HG03196 (cell line): ENCODE measurements around the gene NRXN3.
A peak's percentile ranks its signal among the peaks of the same experiment; 100 is the strongest.
"Not testable (repeated sequence)": the region's sequence is repeated elsewhere in the genome, so short reads cannot be mapped to it uniquely, and the experiment has no call there.

Source experiments
- ATAC-seq: cut with Tn5 transposase; IDR thresholded peaks from one replicate; pipeline ENCODE4 v1.9.1; 2021; ENCODE audit not compliant: unreplicated experiment

The NRXN3 gene

DNA sequence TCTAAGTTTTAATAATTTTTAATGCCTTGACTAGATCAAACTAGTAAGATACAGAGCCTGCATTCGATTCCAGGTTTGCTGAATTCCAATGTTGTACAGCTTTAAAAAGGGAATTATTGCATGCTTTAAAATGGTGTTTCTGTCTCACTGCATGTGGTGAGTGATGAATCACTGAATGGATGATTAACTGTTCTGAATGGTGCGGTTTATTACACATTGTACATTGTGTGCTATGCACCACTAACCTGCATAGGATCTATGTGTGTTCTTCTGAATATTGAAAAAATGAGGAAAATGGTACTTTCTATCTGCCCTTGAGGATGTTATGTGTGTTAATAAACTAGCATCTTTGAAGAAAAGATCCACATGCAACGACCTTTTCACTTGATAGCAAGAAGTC is 231.7 kb downstream of the NRXN3 start:
- no peak for ATAC-seq

DNA sequence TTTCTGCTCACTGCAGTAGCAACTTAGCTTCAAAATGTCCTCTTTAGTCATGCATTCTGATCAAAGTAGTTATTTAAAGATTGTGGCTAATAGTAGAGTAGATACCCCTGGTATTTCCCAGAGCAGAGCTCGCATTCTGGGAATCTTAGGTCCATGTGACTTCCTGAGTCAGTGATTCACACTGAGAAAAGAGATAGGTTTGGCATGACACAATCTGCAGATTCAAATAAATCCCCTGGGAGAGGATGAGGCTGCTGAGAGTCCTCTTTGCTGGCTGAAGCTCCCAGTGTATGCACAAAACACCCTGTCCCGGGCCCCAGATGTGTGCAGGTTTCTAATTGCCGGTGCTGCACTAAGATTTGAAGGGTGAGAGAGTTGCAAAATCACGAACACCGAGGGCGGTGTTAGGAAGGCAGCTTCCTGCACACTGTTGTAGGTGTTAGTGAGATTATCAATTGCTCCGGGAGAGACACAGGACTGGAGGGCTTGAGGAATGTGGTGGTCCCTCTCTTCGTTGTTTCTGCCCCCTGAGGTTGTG is 233.2 kb downstream of the NRXN3 start:
- ATAC-seq: peak; percentile 82

DNA sequence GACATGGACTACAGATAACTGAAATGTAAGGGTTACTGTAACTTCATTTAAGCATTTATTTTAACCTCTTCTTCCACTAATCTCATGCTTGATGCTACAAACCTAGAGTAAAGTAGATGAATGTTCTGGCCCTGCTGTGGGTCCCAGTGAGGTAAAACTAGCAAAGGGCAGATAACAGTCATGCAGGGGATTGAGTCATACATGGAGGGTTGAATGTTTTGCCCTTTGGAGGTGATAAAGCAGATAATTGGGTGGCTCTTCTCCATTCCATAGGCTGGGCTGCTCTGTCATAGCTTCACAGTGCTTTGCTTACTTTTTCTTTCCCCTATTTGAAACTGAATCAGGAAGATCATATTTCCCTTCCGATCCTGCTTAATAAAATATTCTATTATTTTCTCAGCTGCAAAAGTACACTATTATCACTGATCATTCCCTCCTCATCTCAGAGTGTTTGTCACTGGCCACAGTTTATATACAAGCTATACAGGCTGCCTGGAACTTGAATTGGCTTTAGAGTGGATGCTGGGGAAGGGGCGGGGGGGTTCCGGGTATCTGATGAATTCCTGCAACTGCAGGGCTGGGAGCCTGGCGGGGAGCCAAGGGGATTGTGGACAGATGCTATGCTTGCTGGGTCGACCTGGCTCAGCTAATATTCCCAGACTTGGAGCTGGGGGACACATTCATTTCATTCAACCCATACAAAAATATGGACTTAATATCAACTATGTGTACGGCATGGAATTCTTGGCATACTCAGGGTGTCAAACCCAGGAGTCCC is 235.1 kb downstream of the NRXN3 start:
- ATAC-seq: no peak

DNA sequence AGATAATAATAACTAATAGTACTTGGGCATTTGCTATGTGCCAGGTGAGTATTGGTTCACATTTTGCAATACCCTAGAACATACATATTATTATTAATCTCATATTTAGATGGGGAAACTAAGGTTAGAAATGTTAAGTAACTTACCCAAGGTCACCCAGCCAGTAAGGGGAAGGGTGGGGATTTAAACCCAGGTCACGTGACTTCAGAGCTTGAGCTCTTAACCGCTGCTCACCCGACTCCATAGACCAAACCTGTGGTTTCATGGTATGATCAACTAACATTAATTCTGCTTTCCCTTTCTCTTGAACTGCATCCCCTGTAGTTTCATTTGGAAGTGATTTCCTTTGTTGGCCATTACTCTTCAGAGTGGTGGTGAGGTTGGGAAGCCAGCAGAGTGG is 242.3 kb downstream of the NRXN3 start:
- ATAC-seq: no peak

DNA sequence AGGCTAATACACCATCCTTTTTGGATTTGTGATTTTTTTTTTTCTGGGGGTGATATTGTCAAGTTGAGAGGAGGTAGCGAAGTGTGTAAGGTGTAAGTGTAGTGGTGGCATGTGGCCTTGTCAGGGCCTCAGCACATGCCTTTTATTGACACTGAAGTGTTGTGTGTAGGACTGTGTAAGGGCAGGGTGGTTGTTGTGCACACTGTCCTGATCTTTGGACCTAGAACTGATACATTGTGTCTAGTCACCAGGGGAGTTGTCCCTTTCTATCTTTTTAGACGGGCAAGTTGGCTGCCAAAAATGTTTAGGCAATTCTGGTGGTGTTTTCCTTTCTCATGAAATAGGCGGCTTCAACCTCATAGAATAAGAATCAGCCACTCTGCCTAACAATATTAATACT is 244.0 kb downstream of the NRXN3 start:
- no peak for ATAC-seq

DNA sequence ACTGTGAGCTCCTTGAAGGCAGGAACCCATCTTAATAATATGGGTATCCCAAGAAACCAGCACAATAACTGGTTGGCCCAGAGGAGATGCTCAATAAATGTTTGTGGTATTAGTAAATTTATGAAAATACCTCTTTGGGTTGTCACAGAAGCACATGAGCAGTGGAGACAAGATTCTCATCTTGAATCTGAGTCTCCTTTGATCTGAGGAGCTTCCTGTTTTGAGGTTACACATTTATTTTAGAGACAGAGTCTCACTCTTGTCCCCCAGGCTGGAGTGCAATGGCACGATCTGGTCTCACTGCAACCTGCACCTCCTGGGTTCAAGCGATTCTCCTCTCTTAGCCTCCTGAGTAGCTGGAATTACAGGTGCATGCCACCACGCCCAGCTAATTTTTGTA is 247.4 kb downstream of the NRXN3 start:
- ATAC-seq: no peak

DNA sequence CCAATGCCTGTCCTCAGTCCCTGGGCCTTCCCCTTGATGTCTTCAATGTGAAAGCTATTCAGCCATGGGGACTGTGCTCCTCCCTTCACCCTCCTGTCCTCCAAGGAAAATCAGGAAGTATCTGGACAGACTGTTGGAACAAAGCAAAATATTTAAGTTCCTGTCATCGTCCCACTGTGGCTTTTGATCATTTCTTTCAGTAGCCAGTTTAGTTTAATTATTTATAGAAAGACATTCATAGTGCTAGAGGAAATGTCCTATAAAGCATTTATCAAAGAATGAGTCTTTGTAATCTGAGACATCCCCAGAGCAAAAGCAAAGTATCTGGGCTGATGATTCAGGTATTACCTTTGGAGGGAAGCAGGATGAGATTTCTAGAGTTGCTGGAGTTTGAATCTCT is 254.1 kb downstream of the NRXN3 start:
- ATAC-seq: no peak

DNA sequence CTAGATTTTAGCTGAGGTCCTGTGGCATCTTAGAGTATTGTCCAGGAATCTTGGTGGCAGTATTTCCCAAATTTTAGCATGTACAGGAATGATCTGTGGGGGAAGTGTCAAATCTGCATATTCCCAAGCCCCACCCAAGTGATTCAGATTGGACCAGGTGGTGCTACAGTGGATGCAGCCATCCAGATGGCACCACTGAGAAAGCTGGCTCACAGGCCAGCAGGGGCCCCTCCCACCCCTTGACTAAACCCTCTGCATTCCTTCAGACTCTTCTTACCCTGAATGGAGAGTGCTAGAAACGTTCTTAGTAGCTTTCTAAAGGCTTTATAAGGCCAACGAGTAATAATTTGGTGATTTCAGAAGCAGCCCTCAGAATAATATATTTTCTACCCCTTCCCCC is 255.2 kb downstream of the NRXN3 start:
- no peak for ATAC-seq

DNA sequence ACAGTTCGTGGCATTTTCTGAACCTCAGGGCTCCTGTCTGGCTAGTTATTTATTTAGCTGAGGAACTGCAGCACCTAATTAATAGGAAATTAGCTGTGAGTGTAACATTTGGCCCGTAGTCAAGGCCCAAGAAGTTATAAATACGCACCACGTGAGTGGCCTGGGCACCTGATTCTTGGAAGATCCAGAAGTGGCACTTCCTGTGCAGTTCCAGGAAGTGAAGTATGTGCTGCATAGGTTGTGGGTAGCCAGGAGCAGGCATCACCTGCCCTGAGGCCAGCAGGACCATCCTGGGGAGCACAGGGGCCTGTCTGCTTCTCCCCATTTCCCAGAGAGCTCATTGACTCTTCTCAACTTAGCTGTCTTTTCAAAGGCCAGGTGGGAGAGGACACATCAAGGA is 255.6 kb downstream of the NRXN3 start:
- ATAC-seq: no peak

DNA sequence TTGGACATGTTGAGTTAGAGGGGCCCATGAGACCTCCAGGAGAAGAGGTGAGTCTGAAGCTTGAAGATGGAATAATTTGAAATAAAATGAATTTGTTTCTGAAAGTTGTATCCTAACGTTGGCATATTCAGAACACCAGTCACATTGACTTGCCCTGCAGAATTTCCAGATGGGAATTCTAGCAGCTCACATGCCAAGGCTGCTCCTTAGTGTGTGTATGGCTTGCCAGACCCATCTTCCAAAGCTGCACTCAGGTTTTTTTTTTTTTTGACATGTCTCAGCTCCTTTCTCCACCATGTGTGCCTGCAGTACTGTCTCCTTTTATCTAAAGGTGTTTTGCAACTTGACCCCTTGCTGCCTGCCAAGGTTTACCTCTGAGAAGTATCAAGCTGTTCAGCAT is 261.9 kb downstream of the NRXN3 start:
- ATAC-seq: no peak

DNA sequence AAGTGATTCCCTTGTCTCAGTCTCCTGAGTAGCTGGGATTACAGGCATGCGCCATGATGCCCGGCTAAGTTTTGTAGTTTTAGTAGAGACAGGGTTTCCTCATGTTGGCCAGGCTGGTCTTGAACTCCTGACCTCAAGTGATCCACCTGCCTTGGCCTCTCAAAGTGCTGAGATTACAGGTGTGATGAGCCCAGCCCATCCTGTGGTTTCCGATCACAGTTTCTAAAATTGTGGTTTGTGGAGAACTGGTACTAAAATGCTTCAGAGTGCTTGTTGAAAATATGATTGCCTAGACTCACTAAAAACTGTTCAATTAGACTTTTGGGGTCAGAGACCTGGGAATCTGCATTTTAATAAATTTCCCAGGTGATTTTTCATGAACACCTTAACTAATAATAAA is 267.3 kb downstream of the NRXN3 start:
- ATAC-seq: not testable (repeated sequence)

DNA sequence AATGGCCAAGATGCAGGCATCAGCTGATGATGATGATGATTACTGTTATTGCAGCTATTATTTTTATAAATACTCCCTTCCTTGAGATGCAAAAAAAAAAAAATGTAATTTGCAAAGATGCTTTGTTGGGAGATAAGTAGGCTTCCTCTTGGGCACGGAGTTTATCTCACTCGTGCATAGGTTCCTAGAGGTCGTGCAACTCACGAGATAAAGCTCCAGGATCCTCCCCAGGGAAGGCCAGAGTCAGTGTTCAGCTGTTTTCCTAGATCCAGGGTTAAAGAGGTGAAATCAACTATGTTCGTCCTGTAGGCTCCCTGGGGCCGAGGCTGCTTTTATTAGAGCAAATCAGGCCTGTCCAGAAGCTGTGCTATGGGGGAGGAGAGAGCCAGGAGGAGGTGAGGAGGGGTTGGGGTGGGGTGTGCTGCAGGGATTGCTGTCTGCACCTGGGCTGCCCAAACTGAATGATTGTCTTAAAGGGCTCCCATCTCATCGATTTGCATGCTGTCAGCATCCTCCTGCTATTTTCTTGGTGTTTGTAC is 270.3 kb downstream of the NRXN3 start:
- ATAC-seq: no peak

DNA sequence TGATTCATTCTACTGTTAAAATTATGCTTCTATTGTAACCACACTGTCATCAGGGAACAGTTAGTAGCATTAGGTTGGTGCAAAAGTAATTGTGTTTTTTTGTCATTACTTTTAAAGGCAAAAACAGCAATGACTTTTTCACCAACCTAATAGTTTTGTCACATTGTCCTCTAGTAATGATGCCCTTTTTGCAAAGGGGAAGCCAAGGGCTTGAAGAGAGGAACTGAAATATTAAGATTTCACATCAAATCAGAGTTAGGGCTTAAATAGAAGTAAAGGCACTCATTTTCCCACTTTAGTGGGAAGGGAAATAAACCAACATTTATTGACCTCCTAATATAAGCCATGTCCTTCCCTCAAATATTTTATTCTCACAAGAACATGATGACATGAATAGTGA is 273.7 kb downstream of the NRXN3 start:
- ATAC-seq: no peak

DNA sequence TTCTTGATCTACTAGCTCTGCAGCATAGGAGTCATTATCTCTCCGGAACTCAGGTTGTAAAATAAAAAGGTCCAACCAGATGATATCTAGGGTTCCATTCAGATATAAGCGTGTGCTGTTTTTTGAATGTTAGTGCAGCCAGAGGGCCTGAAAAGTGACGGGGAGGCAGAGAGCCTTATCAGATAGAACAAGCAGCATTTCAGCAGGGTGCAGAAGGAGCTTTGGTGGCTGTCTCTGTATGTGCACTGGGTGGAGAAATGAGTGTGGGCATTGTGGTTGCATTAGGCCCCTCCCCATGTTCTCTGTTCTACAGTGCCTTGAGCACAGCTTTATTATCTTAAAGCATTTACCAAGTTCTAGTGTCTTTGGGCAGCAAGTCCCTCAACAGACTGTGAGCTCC is 275.1 kb downstream of the NRXN3 start:
- no peak for ATAC-seq

DNA sequence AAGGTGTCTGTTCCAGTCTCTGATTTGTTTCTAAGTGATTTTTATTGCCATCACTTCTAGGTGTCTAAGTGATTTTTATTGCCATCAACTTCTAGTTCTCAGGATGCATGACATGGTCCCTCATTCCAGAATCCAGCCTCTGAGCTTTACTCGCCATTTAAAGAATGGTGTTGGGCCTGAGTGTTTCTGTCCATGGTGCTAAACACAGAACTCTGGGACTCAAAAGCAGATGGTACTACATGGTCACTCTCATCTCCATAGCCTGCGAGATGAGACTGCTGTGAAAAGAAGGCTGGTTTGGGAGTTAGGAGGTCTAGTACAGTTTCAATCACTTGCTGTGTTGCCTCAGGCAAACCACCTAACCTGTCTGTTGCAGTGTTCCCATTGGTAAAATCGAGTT is 276.6 kb downstream of the NRXN3 start:
- no peak for ATAC-seq

DNA sequence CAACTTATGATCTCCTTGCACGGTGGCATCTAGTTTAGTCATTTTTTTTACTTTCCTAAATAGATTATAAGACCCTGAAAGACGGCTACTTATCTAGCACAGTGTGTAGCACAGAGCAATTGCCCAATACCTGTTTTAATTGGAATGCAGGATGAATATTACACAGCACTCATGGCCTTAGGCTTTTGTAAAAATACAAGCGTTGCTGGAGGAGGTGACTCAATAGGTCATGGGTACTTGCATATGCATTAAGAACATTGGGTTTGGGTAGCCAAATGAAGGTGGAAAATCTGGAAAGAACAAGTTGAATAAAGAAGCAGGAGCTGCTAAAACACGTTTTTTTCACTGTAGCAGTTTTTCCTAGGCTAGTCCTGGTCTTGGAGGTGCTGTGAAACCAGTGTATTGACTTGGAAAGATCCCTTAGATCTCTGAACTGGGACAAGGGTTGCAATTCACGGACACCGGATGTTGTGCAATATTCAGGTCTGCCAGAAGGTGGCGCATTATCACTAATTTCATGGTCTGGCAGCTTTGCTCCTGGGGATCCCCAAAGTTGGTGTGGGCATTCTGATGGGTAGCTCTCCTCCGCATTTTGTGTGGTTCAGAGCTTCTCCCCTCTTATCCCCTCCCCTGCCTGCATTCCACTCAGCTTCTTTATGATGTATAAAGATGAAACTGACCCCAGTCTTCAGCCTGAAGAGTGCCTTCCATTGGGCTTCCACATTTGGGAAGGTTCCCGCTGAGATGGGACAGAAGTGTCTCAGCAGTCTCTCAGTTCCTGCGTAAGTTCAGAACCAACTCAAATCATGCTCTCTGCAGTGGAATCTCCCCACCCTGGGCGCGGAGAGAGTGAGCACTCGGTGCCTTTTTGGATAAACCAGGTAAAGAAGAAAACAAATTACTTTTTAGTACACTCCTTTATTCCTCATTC is 278.3 kb downstream of the NRXN3 start:
- ATAC-seq: peak; percentile 83

DNA sequence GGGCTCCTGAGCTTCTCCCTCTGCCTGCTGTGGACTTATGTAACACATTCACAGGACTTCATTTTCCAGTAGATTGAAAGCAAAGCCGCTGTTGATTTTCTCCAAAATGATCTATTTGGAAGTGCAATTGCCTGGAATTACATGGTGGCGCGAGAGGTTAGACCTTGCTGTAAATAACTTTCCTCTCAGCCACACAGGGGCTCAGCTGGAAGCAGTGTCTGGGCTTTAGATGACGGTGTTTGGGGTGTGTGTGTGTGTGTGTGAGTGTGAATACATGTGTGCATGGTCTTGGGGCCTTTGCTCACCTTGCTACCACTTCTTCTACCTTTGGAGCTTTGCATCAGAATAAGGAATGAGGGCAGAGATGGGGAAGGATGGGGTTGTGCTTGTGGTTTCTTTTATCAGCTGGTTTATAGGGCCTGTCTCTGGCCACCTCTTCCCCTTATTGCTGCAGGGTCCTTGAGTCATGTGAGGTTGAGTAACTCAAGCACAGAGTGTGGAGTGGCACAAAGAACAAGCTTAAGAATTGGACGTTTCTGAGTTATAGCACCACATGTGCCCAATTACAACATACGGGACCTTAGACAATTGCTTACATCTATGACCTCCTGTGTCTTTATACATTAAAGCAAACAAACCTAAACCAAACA is 280.6 kb downstream of the NRXN3 start:
- ATAC-seq: no peak

DNA sequence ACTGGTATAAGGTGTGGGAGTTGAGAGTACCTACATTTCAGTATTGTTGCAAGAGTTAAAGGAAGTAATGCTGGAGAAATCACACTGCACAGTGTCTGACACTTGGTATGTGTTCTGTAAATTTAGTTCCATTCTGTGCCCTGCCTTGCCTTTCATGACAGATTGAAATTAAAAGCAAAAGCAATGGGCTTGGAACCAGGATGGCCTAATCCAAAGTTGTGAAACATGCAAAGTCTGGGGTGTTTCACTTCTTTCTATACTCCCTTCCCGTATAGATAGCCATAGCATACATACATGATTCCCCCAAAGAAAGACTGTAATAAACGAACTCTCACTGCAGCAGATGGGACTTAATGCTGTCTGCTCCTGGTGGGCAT is 281.1 kb downstream of the NRXN3 start:
- ATAC-seq: no peak

DNA sequence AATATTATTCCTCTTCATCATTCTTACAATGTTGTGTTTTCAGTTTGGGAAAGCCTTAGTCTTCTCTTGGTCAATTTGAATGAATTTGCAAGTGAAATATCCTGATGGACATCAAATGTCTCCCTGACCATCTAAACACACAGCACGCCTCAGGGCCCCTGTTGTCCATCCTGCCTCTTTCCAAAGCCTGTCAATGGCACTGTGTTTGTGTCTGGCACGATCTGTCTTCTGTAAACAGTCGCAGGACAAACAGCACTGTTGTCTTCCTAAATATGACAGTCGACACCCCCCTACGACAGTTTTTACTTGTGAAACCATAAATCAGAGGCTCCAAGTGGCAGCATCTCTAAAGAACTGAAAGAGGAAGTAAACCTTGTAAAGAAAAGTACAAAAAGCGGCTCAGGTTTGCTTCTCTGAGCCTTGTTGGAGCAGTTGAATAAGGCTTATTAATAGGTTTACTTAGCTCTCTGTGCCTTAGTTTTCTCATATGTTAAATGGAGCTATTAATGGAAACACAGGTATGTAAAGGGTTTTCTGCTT is 285.8 kb downstream of the NRXN3 start:
- no peak for ATAC-seq

DNA sequence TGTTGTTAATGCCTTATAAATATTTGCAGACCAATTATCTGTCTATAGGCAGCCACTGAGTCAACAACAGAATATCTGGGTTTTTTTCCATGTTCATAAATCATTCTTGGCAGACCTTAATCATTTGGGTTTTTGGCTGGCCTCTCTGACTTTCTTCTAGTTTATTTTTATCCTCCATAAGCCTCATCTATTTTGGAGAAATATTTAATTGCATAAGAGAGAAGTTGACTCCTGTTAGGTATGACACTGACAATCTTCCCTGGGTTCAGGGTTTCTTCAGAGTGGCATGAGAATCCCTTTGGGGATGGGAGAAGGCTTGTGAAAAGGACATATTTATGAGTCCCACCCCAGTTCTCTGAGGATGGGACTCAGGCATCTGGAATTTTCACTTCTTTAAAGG is 299.8 kb downstream of the NRXN3 start:
- ATAC-seq: no peak
